Muscle layer of colon (tissue), 2 donors: ENCODE data around the gene SNX25.

Source experiments
- H3K27ac ChIP-seq: one replicate; pipeline ENCODE4 v1.7.0; 2013; ENCODE audit warnings: low read depth, mild to moderate bottlenecking, low read length, moderate library complexity
- H3K27me3 ChIP-seq, 2 donors: one replicate each; pipeline ENCODE4 v1.7.0; 2013; ENCODE audit warnings: low read length in 2 of 2, mild to moderate bottlenecking in 2 of 2; ENCODE audit not compliant: insufficient read depth in 2 of 2, control insufficient read depth in 1 of 2
- H3K36me3 ChIP-seq: one replicate; pipeline ENCODE4 v1.7.0; 2013; ENCODE audit warnings: mild to moderate bottlenecking, low read length; ENCODE audit not compliant: insufficient read depth
- H3K4me1 ChIP-seq: one replicate; pipeline ENCODE4 v1.7.0; 2013; ENCODE audit warnings: mild to moderate bottlenecking, low read length; ENCODE audit not compliant: insufficient read depth
- H3K4me3 ChIP-seq, 2 donors: one replicate each; pipeline ENCODE4 v1.7.0; 2013; ENCODE audit warnings: low read length in 2 of 2, low read depth in 1 of 2, mild to moderate bottlenecking in 1 of 2, moderate library complexity in 1 of 2
- H3K9ac ChIP-seq: one replicate; pipeline ENCODE4 v1.7.0; 2013; ENCODE audit warnings: low read length
- H3K9me3 ChIP-seq: one replicate; pipeline ENCODE4 v1.7.0; 2013; ENCODE audit warnings: mild to moderate bottlenecking, low read length
- donor health status: abdominal sarcoma.
- donor health status: Adenocarcinoma of cecum.

The SNX25 gene

DNA sequence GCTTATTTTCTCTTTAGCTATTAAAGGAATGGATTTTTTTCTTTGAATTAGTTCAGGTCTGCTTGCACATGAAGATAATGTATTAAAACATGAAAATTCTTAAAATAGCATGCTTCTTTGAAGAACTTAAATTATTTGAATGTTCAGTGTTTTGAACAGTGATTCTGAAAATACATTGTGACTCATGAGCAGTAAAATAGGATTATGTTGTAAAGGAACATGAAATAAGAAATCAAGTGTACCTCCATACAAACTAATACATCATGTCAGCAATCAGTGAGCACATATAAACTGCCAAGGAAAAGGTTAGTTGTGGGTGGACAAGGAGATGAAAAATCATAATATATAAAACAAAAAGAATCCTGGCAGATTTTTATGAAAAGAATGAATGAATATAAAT lies 66.1 kb downstream of the SNX25 start:
- Histone ChIP-seq H3K4me3 (no peak overlapping the region), H3K9ac (no peak overlapping the region), H3K27me3 (no peaks in the 10 kb centered on the region), H3K9me3 (no peaks in the 10 kb centered on the region), H3K4me1 (peaks cover 22% of the 10 kb centered on the region), H3K27ac (no peak overlapping the region), H3K36me3 (peaks cover 7% of the 10 kb centered on the region)

DNA sequence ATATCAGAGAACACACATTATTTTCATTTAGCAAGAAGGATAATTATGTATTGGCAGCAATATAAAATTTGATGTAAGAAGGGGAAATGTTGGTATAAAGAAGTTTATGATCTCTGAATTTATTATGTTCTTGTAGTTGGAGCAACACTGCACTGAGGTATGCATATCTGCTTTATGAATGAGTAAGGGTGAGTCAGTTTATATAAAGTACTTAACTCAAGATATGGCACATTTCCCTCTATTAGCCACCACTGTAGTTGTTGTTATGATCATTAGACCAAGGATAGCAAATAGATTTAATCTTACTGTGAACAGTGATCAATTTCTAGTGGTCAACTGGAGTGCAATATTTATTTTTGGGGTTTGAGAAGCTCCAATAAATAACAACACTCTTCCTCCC lies 66.6 kb downstream of the SNX25 start:
- peaks cover 7% of the 10 kb centered on the region for H3K36me3 ChIP-seq
- H3K4me3 ChIP-seq: no peak overlapping the region
- H3K9me3 ChIP-seq: no peaks in the 10 kb centered on the region

DNA sequence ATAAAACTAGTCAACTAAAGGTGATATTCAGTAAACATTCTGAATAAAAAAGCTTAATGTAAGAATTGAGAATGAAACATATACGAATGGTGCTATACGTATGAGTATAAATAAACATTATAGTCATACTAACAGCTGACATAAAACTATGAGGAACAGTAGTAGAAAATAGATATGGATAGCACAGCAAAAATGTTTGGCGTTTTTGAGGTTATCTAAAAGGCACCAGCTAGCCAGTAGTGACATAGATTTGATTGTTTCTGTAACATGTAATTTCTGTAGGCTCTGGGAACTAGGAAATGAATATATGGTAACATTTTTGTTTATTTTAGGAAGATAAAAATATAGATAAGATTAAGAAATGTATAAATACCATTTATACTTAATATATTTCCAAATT lies 69.3 kb downstream of the SNX25 start:
- Histone ChIP-seq H3K9me3 (no peaks in the 10 kb centered on the region), H3K27ac (no peak overlapping the region), H3K4me3 (no peak overlapping the region), H3K9ac (no peak overlapping the region), H3K4me1 (peaks cover 16% of the 10 kb centered on the region), H3K36me3 (peaks cover 7% of the 10 kb centered on the region), H3K27me3 (no peaks in the 10 kb centered on the region)

More for the DNA sequence above, 66.6 kb downstream of the SNX25 start:
- no peaks in the 10 kb centered on the region for H3K27me3 ChIP-seq
- H3K9ac ChIP-seq: no peak overlapping the region
- no peak overlapping the region for H3K27ac ChIP-seq
- peaks cover 20% of the 10 kb centered on the region for H3K4me1 ChIP-seq

- H3K4me1 ChIP-seq: peaks cover 7% of the 10 kb centered on the region
- no peak overlapping the region for H3K27ac ChIP-seq
- H3K27me3 ChIP-seq: no peaks in the 10 kb centered on the region
- H3K4me3 ChIP-seq: no peak overlapping the region
- peaks cover 7% of the 10 kb centered on the region for H3K36me3 ChIP-seq
- no peak overlapping the region for H3K9ac ChIP-seq
- H3K9me3 ChIP-seq: no peaks in the 10 kb centered on the region
Measured at GRCh38 chr4:185280608-185281007, 71.2 kb downstream of the SNX25 start.

DNA sequence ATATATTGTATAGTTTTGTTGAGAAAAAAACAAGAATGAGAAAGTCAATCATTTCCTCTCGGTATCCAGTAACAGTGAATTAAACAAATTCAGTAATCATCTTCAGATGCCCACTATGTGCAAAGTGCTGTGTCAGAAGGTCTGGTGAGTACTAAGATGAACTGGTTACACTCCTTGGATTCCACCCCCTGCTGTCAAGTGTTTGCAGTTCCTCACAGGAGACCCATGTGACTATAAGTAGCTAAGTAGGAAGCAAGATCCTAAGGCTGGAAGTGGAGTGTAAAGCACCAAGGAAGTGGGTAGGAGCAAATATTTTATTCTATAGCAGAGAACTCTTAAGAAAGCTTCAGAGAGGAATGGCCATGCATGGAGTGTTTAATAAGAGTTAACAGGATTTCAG lies 73.6 kb downstream of the SNX25 start:
- peaks cover 7% of the 10 kb centered on the region for H3K36me3 ChIP-seq
- no peak overlapping the region for H3K9ac ChIP-seq
- peaks cover 8% of the 10 kb centered on the region for H3K4me1 ChIP-seq
- no peak overlapping the region for H3K27ac ChIP-seq
- no peak overlapping the region for H3K4me3 ChIP-seq
- no peaks in the 10 kb centered on the region for H3K9me3 ChIP-seq
- H3K27me3 ChIP-seq: no peaks in the 10 kb centered on the region

- peaks cover 1% of the 10 kb centered on the region for H3K36me3 ChIP-seq
- no peaks in the 10 kb centered on the region for H3K9me3 ChIP-seq
- no peak overlapping the region for H3K4me3 ChIP-seq
- H3K4me1 ChIP-seq: peaks cover 8% of the 10 kb centered on the region
- no peaks in the 10 kb centered on the region for H3K27me3 ChIP-seq
- H3K9ac ChIP-seq: no peak overlapping the region
- H3K27ac ChIP-seq: no peak overlapping the region
Measured at GRCh38 chr4:185283723-185284122, 74.3 kb downstream of the SNX25 start.

DNA sequence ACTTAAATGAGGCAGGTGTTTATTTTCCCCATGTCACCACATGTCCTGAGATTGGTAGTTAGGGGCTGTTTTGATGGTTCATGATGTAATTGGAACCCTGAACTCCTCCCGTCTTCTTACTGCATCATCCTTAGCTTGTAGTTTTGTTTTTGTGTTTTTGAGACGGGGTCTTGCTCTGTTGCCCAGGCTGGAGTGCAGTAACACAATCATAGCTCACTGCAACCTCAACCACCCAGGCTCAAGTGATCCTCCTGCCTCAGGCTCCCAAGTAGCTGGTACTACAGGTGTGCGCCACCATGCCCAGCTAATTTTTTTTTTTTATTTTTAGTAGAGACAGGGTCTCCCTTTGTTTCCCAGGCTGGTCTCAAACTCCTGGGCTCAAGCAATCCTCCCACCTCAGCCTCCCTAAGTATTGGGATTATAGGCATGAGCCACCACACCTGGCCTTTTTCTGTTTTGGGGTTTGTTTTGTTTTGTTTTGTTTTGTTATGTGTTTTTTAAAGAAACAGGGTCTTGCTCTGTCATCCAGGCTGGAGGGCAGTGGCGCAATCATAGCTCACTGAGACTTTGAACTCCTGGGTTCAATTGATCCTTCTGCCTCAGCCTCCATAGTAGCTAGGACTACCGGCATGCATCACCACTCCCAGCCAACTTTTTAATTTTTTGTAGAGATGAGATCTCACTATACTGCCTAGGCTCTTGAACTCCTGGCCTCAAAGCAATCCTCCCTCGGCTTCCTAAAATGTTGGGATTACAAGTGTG lies 76.4 kb downstream of the SNX25 start:
- Histone ChIP-seq H3K27ac (no peak overlapping the region), H3K9me3 (no peaks in the 10 kb centered on the region), H3K27me3 (no peaks in the 10 kb centered on the region), H3K4me3 (no peak overlapping the region), H3K36me3 (peaks cover 6% of the 10 kb centered on the region), H3K9ac (no peak overlapping the region), H3K4me1 (peaks cover 5% of the 10 kb centered on the region)

DNA sequence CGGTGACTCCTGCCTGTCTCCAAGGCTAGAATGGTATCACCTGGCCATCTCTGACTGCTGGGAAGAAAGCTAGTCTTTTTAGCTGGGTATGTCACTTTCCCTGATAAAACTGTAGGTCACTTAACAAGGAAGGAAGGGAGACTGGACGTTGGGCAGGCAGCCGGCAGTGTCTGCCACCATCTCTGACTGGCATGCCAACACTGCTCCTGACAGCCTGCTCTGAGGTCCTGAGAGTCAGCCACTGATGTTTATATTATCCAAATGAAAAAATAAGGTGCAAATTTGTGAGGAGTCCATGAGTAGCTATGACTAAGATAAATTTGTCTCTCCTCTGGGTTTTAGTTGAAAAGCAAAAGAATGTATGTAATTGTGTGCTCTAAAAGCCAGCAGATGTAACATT lies 77.2 kb downstream of the SNX25 start:
- Histone ChIP-seq H3K27me3 (no peaks in the 10 kb centered on the region), H3K9me3 (no peaks in the 10 kb centered on the region), H3K4me3 (no peak overlapping the region), H3K36me3 (peaks cover 6% of the 10 kb centered on the region), H3K9ac (no peak overlapping the region), H3K4me1 (peaks cover 5% of the 10 kb centered on the region), H3K27ac (no peak overlapping the region)

- H3K27me3 ChIP-seq: no peaks in the 10 kb centered on the region
- H3K4me3 ChIP-seq: no peak overlapping the region
- peaks cover 5% of the 10 kb centered on the region for H3K4me1 ChIP-seq
- H3K36me3 ChIP-seq: peaks cover 6% of the 10 kb centered on the region
- H3K9me3 ChIP-seq: no peaks in the 10 kb centered on the region
- H3K27ac ChIP-seq: no peak overlapping the region
- no peak overlapping the region for H3K9ac ChIP-seq
Measured at GRCh38 chr4:185287031-185287430, 77.6 kb downstream of the SNX25 start.

GRCh38 chr4:185290018-185290607 lies 80.7 kb downstream of the SNX25 start:
- H3K9ac ChIP-seq: no peak overlapping the region
- no peak overlapping the region for H3K27ac ChIP-seq
- no peaks in the 10 kb centered on the region for H3K27me3 ChIP-seq
- H3K36me3 ChIP-seq: peaks cover 13% of the 10 kb centered on the region
- H3K4me3 ChIP-seq: no peak overlapping the region
- H3K4me1 ChIP-seq: peaks cover 5% of the 10 kb centered on the region
- no peaks in the 10 kb centered on the region for H3K9me3 ChIP-seq

DNA sequence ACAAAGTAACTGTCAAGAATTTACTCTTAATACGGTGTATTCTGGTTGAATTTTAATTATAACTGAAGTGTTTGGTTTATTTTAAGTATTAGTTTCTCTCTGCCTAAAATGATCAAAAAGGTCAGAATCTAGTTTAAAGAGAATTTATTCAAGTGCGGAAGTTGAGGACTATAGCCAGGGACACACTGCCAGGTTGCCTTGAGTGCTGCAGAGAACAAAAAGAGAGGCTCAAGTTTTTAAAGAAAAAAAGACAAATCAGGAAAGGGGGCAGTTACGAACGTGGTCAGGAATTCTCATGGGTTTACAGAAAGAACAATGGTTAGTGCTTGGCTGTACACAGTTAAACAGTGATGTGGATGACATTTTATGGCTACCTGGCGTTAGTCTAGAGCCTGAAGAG lies 81.3 kb downstream of the SNX25 start:
- H3K9me3 ChIP-seq: no peaks in the 10 kb centered on the region
- H3K36me3 ChIP-seq: peaks cover 13% of the 10 kb centered on the region
- no peaks in the 10 kb centered on the region for H3K27me3 ChIP-seq
- H3K9ac ChIP-seq: no peak overlapping the region
- H3K4me3 ChIP-seq: no peak overlapping the region
- no peak overlapping the region for H3K27ac ChIP-seq
- H3K4me1 ChIP-seq: peaks cover 5% of the 10 kb centered on the region

GRCh38 chr4:185293202-185293601 lies 83.8 kb downstream of the SNX25 start:
- Histone ChIP-seq H3K27ac (no peak overlapping the region), H3K27me3 (no peaks in the 10 kb centered on the region), H3K9me3 (no peaks in the 10 kb centered on the region), H3K36me3 (peaks cover 13% of the 10 kb centered on the region), H3K4me1 (no peaks in the 10 kb centered on the region), H3K9ac (no peak overlapping the region), H3K4me3 (no peak overlapping the region)
